ENCODE results near the gene SLF2.

Gene SLF2

GRCh38 chr10:100869399-100869798, 43.4 kb upstream of the SLF2 start:
- H3K4me3 ChIP-seq (ENCODE audit: low read depth in 1 of 5, low read length in 5 of 5): no peak overlapping the region

GRCh38 chr10:100872034-100872791, 40.5 kb upstream of the SLF2 start:
- no peak overlapping the region for H3K9ac ChIP-seq (ENCODE audit: low read length in 5 of 5)
- H3K9me3 ChIP-seq (ENCODE audit: control insufficient read depth in 5 of 5, low read length in 5 of 5): no peaks in the 10 kb centered on the region
- H3K27me3 ChIP-seq (ENCODE audit: control insufficient read depth in 5 of 5, insufficient read depth in 4 of 5, low read length in 5 of 5): peaks cover 17 to 44% (median 37%) of the 10 kb centered on the region in 5 donors
- no peak overlapping the region for H3K27ac ChIP-seq (ENCODE audit: low read depth, low read length)
- H3K4me1 ChIP-seq (ENCODE audit: control insufficient read depth in 5 of 5, insufficient read depth in 5 of 5, low read length in 5 of 5): no peaks in the 10 kb centered on the region
- H3K36me3 ChIP-seq (ENCODE audit: control insufficient read depth in 5 of 5, insufficient read depth in 5 of 5, low read length in 5 of 5): no peaks in the 10 kb centered on the region
- no peak overlapping the region for H3K4me3 ChIP-seq (ENCODE audit: low read depth in 1 of 5, low read length in 5 of 5)

More at GRCh38 chr10:100869399-100869798, 43.4 kb upstream of the SLF2 start:
- peaks cover 22 to 47% (median 43%) of the 10 kb centered on the region in 5 donors for H3K27me3 ChIP-seq (ENCODE audit: control insufficient read depth in 5 of 5, insufficient read depth in 4 of 5, low read length in 5 of 5)
- H3K9me3 ChIP-seq (ENCODE audit: control insufficient read depth in 5 of 5, low read length in 5 of 5): no peaks in the 10 kb centered on the region
- H3K27ac ChIP-seq (ENCODE audit: low read depth, low read length): no peak overlapping the region
- no peaks in the 10 kb centered on the region for H3K36me3 ChIP-seq (ENCODE audit: control insufficient read depth in 5 of 5, insufficient read depth in 5 of 5, low read length in 5 of 5)
- no peak overlapping the region for H3K9ac ChIP-seq (ENCODE audit: low read length in 5 of 5)
- H3K4me1 ChIP-seq (ENCODE audit: control insufficient read depth in 5 of 5, insufficient read depth in 5 of 5, low read length in 5 of 5): no peaks in the 10 kb centered on the region

- peaks cover 17 to 40% (median 38%) of the 10 kb centered on the region in 5 donors for H3K27me3 ChIP-seq (ENCODE audit: control insufficient read depth in 5 of 5, insufficient read depth in 4 of 5, low read length in 5 of 5)
- no peaks in the 10 kb centered on the region for H3K36me3 ChIP-seq (ENCODE audit: control insufficient read depth in 5 of 5, insufficient read depth in 5 of 5, low read length in 5 of 5)
- no peak overlapping the region for H3K27ac ChIP-seq (ENCODE audit: low read depth, low read length)
- no peaks in the 10 kb centered on the region for H3K9me3 ChIP-seq (ENCODE audit: control insufficient read depth in 5 of 5, low read length in 5 of 5)
- H3K9ac ChIP-seq (ENCODE audit: low read length in 5 of 5): no peak overlapping the region
- H3K4me1 ChIP-seq (ENCODE audit: control insufficient read depth in 5 of 5, insufficient read depth in 5 of 5, low read length in 5 of 5): no peaks in the 10 kb centered on the region
- H3K4me3 ChIP-seq (ENCODE audit: low read depth in 1 of 5, low read length in 5 of 5): no peak overlapping the region
These were observed 39.5 kb upstream of the SLF2 start for GRCh38 chr10:100873146-100873826.

GRCh38 chr10:100873827-100874326, 38.9 kb upstream of the SLF2 start:
- Histone ChIP-seq H3K9ac (ENCODE audit: low read length in 5 of 5) (no peak overlapping the region), H3K27me3 (ENCODE audit: control insufficient read depth in 5 of 5, insufficient read depth in 4 of 5, low read length in 5 of 5) (peaks cover 17 to 38% (median 37%) of the 10 kb centered on the region in 5 donors), H3K9me3 (ENCODE audit: control insufficient read depth in 5 of 5, low read length in 5 of 5) (no peaks in the 10 kb centered on the region), H3K4me1 (ENCODE audit: control insufficient read depth in 5 of 5, insufficient read depth in 5 of 5, low read length in 5 of 5) (no peaks in the 10 kb centered on the region), H3K36me3 (ENCODE audit: control insufficient read depth in 5 of 5, insufficient read depth in 5 of 5, low read length in 5 of 5) (no peaks in the 10 kb centered on the region), H3K4me3 (ENCODE audit: low read depth in 1 of 5, low read length in 5 of 5) (no peak overlapping the region), H3K27ac (ENCODE audit: low read depth, low read length) (no peak overlapping the region)

- Histone ChIP-seq H3K27ac (ENCODE audit: low read depth, low read length) (no peak overlapping the region), H3K9ac (ENCODE audit: low read length in 5 of 5) (no peak overlapping the region), H3K4me1 (ENCODE audit: control insufficient read depth in 5 of 5, insufficient read depth in 5 of 5, low read length in 5 of 5) (no peaks in the 10 kb centered on the region), H3K27me3 (ENCODE audit: control insufficient read depth in 5 of 5, insufficient read depth in 4 of 5, low read length in 5 of 5) (peaks cover 13 to 45% (median 38%) of the 10 kb centered on the region in 5 donors), H3K4me3 (ENCODE audit: low read depth in 1 of 5, low read length in 5 of 5) (no peak overlapping the region), H3K9me3 (ENCODE audit: control insufficient read depth in 5 of 5, low read length in 5 of 5) (no peaks in the 10 kb centered on the region), H3K36me3 (ENCODE audit: control insufficient read depth in 5 of 5, insufficient read depth in 5 of 5, low read length in 5 of 5) (no peaks in the 10 kb centered on the region)
These were observed 37.9 kb upstream of the SLF2 start for GRCh38 chr10:100874702-100875483.

- no peak overlapping the region for H3K4me3 ChIP-seq (ENCODE audit: low read depth in 1 of 5, low read length in 5 of 5)
- peaks cover 13 to 49% (median 38%) of the 10 kb centered on the region in 5 donors for H3K27me3 ChIP-seq (ENCODE audit: control insufficient read depth in 5 of 5, insufficient read depth in 4 of 5, low read length in 5 of 5)
- no peaks in the 10 kb centered on the region for H3K4me1 ChIP-seq (ENCODE audit: control insufficient read depth in 5 of 5, insufficient read depth in 5 of 5, low read length in 5 of 5)
- no peaks in the 10 kb centered on the region for H3K9me3 ChIP-seq (ENCODE audit: control insufficient read depth in 5 of 5, low read length in 5 of 5)
- H3K27ac ChIP-seq (ENCODE audit: low read depth, low read length): no peak overlapping the region
- no peak overlapping the region for H3K9ac ChIP-seq (ENCODE audit: low read length in 5 of 5)
- no peaks in the 10 kb centered on the region for H3K36me3 ChIP-seq (ENCODE audit: control insufficient read depth in 5 of 5, insufficient read depth in 5 of 5, low read length in 5 of 5)
These were observed 37.1 kb upstream of the SLF2 start for GRCh38 chr10:100875484-100876166.

- H3K27me3 ChIP-seq (ENCODE audit: control insufficient read depth in 5 of 5, insufficient read depth in 4 of 5, low read length in 5 of 5): peaks cover 13 to 46% (median 38%) of the 10 kb centered on the region in 5 donors
- no peak overlapping the region for H3K4me3 ChIP-seq (ENCODE audit: low read depth in 1 of 5, low read length in 5 of 5)
These were observed 35.9 kb upstream of the SLF2 start for GRCh38 chr10:100876585-100877460.

GRCh38 chr10:100877461-100877850, 35.3 kb upstream of the SLF2 start:
- Histone ChIP-seq H3K27ac (ENCODE audit: low read depth, low read length) (no peak overlapping the region), H3K27me3 (ENCODE audit: control insufficient read depth in 5 of 5, insufficient read depth in 4 of 5, low read length in 5 of 5) (peaks cover 13 to 46% (median 38%) of the 10 kb centered on the region in 5 donors), H3K9me3 (ENCODE audit: control insufficient read depth in 5 of 5, low read length in 5 of 5) (no peaks in the 10 kb centered on the region), H3K4me3 (ENCODE audit: low read depth in 1 of 5, low read length in 5 of 5) (no peak overlapping the region), H3K36me3 (ENCODE audit: control insufficient read depth in 5 of 5, insufficient read depth in 5 of 5, low read length in 5 of 5) (no peaks in the 10 kb centered on the region), H3K9ac (ENCODE audit: low read length in 5 of 5) (no peak overlapping the region), H3K4me1 (ENCODE audit: control insufficient read depth in 5 of 5, insufficient read depth in 5 of 5, low read length in 5 of 5) (peaks cover 0 to 9% (median 2%) of the 10 kb centered on the region in 5 donors)

More at GRCh38 chr10:100876585-100877460, 35.9 kb upstream of the SLF2 start:
- Histone ChIP-seq H3K9ac (ENCODE audit: low read length in 5 of 5) (no peak overlapping the region), H3K4me1 (ENCODE audit: control insufficient read depth in 5 of 5, insufficient read depth in 5 of 5, low read length in 5 of 5) (peaks cover 0 to 5% (median 0%) of the 10 kb centered on the region in 5 donors), H3K36me3 (ENCODE audit: control insufficient read depth in 5 of 5, insufficient read depth in 5 of 5, low read length in 5 of 5) (no peaks in the 10 kb centered on the region), H3K9me3 (ENCODE audit: control insufficient read depth in 5 of 5, low read length in 5 of 5) (no peaks in the 10 kb centered on the region), H3K27ac (ENCODE audit: low read depth, low read length) (no peak overlapping the region)

Measured in subcutaneous abdominal adipose tissue (tissue), 5 donors.